SIG-M5 treated with dmso at 0.1 percent for 504 hours (cell line): ENCODE measurements around the gene SPATA31C1.
"Not testable (repeated sequence)": the region's sequence is repeated elsewhere in the genome, so short reads cannot be mapped to it uniquely, and the experiment has no call there.

Experiments used
- DNase-seq: peaks from one replicate; lab custom pipeline; 2025; ENCODE audit not compliant: unreplicated experiment; lab: John Stamatoyannopoulos, UW

Gene SPATA31C1

DNA sequence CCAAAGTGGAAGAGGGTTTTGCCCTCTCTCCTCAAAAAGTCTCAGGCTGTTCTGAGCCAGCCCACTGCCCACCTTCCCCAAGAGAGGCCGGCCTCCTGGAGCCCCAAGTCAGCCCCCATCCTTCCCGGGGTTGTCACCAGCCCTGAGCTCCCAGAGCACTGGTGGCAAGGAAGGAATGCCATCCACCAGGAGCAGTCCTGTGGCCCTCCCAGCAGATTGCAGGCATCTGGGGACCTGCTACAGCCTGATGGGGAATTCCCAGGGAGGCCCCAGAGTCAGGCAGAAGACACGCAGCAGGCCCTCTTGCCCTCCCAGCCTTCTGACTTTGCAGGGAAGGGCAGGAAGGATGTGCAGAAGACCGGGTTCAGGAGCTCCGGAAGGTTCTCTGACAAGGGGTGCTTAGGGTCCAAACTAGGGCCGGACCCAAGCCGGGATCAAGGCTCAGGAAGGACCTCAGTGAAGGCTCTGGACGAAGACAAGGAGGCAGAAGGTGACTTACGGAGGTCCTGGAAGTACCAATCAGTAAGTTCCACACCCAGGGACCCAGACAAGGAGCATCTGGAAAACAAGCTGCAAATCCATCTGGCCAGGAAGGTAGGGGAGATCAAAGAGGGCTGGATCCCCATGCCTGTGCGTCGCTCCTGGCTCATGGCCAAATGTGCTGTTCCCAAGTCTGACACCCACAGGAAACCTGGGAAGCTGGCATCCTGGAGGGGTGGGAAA is 31.4 kb upstream of the SPATA31C1 start:
- no peak for DNase-seq

DNA sequence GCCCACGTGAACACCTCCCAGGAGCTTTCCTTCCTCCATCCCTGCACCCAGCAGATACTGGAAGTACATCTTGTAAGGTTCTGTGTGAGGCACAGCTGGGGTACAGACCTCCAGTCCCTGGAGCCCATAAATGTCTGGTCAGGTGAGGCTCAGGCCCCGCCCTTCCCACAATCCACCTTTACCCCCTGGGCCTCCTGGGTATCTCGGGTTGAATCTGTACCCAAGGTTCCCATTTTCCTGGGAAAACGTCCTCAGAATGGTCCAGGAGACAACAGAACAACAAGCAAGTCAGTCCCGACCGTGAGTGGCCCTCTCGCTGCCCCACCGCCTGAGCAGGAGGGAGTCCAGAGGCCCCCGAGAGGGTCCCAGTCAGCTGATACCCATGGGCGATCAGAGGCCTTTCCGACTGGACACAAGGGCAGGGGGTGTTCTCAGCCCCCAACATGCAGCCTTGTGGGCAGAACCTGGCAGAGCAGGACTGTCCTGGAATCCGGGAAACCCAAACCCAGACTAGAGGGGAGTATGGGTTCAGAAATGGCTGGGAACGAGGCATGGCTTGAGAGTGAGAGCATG is 30.7 kb upstream of the SPATA31C1 start:
- no peak for DNase-seq

DNA sequence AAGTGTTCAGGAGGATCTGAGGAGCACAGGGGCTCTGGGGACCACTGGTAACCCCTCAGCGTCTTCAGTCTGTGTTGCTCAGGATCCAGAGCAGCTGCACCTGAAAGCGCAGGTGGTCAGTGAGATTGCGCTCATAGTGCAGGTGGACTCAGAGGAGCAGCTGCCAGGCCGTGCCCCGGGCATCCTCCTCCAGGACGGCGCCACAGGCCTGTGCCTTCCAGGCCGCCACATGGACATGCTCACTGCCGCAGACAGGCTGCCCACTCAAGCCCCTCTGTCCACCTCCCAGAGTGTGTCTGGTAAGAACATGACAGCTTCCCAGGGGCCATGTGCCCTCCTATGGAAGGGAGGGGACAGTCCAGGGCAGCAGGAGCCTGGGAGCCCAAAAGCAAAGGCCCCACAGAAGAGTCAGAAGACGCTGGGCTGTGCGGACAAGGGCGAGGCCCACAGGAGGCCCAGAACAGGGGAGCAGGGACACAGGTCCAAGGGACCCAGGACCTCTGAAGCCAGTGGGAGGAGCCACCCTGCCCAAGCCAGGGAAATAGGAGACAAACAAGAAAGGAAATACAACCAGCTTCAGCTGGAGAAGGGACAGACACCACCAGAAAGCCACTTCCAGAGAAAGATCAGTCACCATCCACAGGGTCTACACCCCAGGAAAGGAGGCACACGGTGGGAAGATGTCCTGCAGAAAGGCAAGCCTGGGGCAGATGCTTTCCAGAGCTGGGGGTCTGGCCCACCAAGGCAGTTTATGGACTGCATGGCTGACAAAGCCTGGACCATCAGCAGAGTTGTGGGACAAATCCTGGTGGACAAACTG is 29.9 kb upstream of the SPATA31C1 start:
- no peak for DNase-seq

DNA sequence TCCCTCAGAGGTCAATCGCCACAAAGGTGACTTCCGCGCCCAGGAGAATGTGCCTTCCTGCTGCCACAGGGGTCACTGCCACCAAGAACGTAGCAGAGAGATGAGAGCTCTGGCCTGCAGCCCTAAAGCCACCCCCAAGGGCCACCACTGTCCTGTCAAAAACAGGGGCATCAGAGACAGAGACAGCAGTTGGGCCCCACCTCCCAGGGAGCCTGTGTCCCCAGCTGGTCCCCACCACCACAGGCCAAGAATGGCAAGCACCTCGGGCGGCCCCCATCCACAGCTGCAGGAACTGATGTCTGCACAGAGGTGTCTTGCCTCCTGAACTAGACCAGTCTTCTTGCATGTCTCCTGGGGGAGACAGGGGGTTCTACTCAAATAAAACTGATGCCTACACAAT is 29.3 kb upstream of the SPATA31C1 start:
- DNase-seq, result no peak

DNA sequence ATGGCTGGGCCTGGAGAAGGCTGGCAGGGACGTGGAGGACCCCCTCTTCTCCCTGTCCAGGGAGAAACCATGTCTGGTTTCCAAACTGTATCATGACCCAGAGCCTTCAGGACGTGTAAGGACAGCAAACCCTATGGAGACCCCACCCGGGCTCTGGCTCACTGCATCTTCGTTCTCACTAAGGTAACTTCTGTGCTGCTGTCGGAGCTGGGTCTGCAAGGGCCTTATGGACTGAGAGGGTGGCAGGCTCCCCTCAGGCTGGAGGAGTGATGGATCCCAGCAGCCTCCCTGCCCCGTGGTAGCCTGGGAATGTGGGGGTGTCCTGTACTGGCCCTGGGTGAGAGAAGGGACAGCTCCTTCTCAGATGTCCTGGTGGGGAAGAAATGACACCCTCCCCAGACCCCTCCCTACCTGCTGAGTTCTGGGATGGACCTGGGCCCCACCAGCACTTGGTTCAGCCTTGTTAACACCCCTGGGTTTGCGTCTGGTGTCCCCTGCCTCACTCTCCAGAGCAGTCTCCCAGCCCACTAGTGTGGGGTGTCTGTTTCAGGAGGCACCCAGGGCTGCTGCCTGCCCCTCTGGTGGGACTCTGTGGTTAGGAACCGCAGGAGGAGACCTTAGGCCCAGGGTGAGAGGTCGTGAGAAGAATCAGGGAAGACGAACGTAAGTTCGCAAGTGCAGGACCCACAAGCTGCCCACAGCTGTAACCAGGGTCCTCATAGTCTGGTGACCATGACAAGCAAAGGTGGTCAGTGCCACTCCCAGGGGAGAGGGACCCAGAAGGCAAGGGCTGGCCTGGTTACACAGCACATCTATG is 28.5 kb upstream of the SPATA31C1 start:
- DNase-seq, result no peak

DNA sequence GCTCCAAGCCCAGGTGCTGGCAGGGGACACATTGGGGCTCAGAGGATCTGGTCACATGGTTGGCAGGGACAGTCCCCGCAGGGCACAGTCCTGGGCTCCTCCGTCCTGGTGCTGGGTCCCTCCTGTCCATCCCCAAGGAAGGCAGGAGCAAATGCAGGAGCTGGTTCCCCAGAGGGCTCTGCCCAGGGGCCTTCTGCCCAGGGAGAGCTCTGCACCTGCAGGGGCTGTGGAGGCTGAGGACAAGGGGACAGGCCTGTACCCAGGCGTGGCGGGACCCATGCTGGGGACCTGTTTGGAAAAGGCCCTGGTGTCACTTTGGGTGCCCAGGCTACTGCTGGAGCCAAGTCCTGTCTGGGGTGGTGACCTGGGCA is 27.9 kb upstream of the SPATA31C1 start:
- DNase-seq, result no peak

DNA sequence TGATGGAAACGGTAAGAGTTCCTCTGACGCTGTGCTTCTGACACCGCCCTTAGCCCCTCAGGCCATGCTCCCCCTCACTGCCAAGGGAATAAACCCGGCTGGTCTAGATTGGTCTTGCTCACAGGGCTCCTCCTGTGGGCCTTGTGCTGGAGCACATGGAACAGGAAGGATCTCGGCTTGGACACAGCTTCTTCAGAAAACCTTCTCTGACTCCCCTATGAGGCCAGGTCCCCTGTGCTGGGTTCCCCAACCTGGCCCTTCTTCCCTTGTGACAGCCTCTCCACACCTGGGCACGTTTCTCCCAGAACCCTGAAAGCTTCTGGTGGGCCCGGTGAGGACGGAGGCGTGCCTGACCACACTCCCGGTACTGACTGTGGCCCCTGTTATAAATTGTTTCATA is 26.9 kb upstream of the SPATA31C1 start:
- DNase-seq, result no peak

DNA sequence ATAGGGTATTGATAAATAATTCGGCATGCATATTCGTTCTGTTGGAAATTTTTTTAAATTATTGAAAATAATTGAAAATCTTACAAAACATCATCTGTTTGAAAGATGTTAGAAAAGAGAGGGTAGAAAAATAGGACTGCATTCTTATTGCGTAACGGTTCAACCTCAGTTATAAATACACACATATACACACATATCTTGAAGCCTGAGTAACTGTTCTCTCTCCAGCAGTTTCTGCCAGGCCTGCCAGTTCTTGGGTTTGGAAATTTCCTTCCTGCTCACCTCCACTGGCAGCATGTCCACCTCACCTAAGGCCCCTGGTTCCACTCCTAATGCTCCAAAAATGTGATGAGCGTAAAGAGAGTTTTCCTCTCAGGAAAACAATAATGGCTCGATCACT is 26.0 kb upstream of the SPATA31C1 start:
- no peak for DNase-seq

DNA sequence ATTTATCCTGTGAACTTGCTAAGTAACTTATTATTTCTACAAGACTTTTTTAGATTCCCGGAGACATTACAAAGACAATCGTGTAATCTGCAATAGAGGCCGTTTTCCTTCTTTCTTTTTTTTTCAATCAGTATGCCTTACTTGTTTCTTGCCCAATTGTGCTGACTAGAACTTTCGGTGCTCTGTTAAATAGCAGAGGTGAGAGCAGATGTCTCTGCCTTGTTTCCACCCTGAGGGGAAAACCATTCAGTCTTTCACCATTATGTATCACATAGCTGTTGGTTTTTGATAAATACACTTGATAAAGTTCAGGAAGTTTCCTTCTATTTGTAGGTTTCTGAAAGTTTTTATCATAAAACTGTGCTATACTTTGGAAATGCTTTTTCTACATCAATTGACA is 24.8 kb upstream of the SPATA31C1 start:
- DNase-seq, result no peak

DNA sequence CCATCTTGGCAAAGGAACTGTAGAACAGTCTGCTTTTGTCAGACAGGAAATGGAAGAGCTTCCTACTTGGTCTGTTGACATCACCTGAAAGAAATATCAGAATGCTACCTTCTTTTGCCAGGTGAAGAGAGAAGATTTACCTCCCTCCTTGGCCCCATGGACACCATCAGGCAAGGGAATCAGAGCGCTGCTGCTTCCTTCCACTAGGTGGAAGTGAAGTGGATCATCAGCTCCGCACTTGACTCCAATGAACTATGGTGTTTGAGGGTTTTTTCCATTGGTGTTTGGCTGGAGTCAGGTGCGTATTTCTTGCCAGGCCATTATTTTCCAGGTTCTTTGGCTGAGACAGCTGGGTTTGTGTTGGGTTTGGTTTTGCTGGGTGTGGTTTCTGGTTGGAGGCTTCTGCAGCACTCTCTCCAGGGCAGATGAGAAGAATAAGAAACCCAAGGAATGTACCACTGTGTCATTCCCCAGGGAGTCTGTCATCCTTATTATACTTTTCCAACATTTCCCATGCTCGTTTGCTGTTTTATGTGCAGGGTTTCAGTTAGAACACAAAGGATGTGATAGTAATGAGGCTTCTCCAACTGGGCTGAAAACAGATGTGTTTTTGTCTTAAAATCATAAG is 22.6 kb upstream of the SPATA31C1 start:
- DNase-seq, result no peak

DNA sequence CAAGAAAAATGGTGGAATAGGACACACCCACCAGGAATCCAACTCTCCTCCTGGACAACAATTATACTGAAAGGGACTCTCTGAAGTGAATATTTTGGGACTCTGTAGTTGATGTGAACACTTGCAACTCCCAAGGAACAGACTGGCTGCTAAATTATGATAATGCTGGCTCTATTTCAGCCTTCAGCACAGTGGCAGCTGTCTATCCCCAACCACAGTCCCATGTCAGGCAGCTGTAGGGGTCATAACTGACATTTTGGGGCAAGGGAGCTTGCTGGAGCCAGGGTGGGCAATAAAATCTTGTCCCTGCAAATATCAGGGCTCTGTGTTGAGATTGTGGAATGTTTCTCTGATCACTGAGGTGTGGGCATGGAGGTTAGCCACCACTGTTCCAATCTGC is 20.9 kb upstream of the SPATA31C1 start:
- DNase-seq, result no peak

DNA sequence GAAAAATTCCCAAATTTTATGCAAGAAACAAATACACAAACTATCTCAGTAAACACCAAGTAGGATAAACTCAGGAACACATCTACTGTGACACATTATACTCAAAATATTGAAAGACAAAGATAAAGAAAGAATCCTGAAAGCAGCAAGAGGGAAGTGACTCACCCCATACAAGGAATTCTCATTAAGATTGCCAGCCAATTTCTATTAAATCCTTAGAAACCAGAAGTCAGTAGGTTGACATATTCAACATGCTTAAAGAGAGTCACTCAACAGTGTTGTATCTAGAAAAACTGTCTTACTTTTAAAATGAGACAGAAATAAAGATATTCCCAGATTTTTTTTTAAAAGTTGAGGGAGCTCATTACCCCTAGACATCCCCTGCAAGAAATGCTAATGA is 19.6 kb upstream of the SPATA31C1 start:
- no peak for DNase-seq

DNA sequence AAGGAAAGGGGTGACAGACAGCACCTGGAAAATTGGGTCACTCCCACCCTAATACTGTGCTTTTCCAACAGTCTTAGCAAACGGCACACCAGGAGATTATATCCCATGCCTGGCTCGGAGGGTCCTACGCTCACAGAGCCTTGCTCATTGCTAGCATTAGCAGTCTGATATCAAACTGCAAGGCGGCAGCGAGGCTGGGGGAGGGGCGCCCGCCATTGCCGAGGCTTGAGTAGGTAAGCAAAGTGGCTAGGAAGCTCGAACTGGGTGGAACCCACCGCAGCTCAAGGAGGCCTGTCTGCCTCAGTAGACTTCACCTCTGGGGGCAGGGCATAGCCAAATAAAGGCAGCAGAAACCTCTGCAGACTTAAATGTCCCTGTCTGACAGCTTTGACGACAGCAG is 15.4 kb upstream of the SPATA31C1 start:
- DNase-seq, result not testable (repeated sequence)

DNA sequence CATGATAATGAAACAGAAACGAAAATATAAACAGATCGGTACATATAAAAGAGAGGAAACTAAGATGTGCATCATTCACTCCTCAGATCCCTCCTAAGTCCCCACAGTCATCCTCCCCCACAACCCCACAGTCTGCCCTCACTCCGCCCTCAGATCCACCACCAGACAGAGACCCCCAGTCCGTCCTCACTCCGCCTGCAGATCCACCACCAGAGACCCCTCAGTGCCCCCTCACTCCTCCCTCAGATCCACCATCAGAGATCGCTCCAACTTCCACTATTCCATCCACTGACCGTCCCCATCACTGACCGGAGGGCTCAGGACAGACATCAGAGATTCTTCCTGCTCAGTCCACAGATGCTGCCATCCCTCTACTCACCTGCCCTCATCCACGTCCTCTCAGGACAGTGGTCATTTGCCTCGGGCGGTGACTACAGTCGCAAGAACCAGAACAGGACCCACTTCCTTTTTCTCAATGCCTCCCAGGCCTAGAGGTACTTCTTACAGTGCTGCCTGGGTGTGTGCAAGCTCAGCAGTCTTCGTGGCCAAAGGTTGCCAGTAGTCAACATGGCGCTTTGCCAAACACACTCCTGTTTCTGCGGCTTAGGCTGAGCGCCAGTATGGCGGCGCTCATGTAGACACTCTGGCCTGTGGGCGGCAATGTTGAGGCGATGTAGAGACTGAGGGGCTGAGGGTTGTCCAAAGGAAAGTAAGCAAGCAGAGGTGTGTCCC is 8.3 kb upstream of the SPATA31C1 start:
- no peak for DNase-seq

DNA sequence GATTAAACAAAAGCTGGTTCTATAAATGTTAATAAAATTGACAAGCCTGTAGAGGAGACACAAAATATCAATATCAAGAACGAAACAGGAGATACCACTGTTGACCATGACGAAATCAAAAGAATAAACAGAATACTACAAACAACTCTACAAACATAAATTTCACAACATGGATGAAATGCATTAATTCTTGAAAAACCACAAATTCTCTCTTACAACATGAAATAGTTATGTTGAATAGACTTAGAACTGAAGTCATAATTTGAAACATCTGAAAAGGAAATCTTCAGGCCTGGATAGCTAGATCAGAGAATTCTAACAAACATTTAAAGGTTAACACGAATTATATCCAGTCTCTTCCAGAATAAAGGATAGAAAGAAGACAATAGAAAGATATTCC is 6.9 kb upstream of the SPATA31C1 start:
- DNase-seq, result no peak

DNA sequence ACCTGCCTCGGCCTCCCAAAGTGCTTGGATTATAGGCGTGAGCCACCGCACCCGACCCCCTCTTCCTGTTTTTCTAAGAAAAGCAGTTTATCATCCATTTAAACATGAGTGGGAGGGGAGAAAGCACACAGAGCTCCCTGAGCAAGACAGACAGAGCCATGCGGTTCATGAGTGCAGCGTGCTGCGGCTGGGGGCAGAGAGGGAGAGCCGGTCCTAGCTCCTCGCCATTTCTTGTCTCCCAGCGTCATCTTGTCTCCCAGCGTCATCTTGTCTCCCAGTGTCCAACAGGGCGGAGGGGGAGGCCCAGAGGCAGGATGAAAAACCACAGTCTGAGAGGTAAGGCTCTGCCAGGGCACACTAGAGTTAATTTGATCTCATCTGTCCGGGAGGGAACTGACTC is 1.3 kb downstream of the SPATA31C1 start:
- not testable (repeated sequence) for DNase-seq

DNA sequence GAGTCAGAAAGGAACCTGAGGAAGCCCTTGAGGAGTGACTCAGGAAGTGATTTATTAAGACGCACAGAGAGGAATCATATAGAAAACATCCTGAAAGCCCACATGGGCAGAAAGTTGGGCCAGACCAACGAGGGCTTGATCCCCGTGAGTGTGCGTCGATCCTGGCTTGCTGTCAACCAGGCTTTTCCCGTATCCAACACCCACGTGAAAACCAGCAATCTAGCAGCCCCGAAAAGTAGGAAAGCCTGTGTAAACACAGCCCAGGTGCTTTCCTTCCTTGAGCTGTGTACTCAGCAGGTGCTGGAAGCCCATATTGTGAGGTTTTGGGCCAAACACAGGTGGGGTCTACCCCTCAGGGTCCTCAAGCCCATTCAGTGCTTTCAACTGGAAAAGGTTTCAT is 3.8 kb downstream of the SPATA31C1 start:
- not testable (repeated sequence) for DNase-seq

DNA sequence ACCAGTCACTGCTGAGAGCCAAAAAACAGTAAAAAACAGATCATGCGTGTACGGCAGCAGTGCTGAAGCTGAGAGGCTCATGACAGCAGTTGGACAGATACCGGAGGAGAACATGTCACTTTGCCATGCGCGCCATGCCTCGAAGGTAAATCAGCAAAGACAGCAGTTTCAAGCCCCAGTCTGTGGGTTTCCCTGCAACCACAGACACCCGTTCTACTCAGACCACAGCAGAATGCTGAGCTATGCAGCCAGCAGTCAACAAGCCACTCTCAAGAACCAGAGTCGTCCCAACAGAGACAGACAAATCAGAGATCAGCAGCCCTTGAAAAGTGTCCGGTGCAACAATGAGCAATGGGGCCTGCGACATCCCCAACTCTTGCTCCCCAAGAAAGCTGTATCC is 5.2 kb downstream of the SPATA31C1 start:
- DNase-seq, result not testable (repeated sequence)

DNA sequence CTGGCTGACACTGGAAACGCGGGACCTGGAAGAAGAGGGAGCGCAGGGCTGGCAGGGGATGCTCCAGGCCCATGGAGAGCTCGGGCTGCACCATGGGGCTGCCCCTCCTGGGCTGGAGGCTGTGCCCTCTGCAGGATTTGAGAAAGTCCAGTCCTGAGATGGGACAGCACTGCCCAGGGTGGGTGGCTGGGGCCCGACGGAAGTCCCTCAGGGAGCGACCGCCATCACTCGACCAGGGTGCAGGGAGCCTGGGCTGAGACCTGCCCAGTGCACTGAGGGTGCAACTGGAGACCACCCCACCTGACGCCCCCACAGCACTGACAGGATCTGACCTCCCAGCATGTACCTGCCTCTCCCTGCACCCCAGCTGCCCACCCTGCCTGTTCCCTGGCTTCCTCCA is 7.1 kb downstream of the SPATA31C1 start:
- DNase-seq, result not testable (repeated sequence)

DNA sequence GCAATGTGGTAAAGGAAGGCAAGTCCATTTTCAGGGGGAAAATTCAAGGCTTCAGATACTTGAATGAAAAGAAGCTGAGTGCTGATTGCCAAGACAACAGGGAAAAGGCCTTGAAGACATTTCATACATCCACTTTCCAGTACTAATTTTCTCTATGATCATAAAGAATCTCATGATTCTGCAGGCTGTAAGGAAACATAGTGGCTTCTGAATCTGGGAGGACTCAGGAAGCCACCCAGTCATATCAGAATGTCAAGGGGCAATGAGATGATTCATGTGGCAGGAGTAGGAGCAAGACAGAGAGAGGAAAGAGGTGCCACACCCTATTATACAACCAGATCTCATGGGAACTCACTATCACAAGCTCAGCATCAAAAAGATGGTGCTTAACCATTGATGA is 11.4 kb downstream of the SPATA31C1 start:
- not testable (repeated sequence) for DNase-seq
